Adrenal gland (tissue), 5 donors: Measurements from ENCODE around the gene MOGAT1.

ENCODE experiments used
- CTCF ChIP-seq, 6 experiments: fragments of 450-650 bp in 4 of 6; fragments of 200-600 bp in 2 of 6; sonication (generic) in 1 of 6; IDR thresholded peaks; 1 replicate in 5 of 6; 2 replicates in 1 of 6; pipeline versions ENCODE4 v1.5.1 to v1.8.0; 2016 to 2021; ENCODE audit warnings: antibody characterized with exemption in 6 of 6, mild to moderate bottlenecking in 2 of 6, moderate library complexity in 1 of 6
- POLR2A ChIP-seq, 2 donors: fragments of 450-650 bp; IDR thresholded peaks; one replicate each; pipeline ENCODE4 v1.6.1; 2017; ENCODE audit warnings: antibody characterized with exemption in 2 of 2, mild to moderate bottlenecking in 2 of 2, moderate library complexity in 1 of 2
- donor health status: DM: no; HTN: no; CAD: no.

- no peak for TF ChIP-seq CTCF (IDR thresholded peaks at IDR 0.05)
- no peak for TF ChIP-seq POLR2A (IDR thresholded peaks at IDR 0.05)
Measured at GRCh38 chr2:222673273-222673672, 1.8 kb downstream of the MOGAT1 start.
